ENCODE measurements around the gene MAGEA6. TPM values are rescaled to one million over a fixed set of nuclear protein-coding genes. Genes with fewer than 3 reads are reported as not detected.

MAGEA6 gene
- total and polyA plus RNA-seq, 2 donors (not counting 3 experiments of a cell fraction or from before 2014, with no cell fraction given): not detected

DNA sequence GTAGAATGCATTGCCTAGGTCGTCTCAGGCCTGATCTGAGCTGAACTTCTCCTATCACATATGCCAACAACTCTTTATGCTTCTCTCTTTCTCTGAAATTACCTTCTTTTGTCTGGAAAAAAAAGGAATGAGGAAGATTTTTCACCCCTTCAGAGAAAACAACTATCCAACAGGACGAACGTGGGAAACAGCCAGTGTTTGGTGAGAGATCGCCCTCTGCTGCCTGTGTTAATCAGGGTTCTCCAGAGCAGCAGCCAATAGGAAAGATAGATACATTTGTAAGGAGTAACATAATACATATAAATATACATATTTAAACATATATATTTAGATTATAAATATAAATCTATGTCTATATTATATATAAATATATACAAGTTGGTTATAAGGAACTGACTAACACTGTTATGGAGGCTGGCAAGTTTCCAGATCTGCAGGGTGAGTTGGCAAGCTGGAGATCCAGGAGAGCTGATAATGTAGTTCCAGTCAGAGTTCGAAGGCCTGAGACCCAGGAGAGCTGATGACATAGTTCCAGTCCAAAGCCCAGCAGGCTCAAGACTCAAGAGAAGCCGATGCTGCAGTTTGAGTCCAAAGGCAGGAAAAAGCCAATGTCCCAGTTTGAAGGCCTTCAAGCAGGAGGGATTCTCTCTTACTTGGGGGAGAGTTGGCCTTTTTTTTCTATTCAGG is 47.7 kb upstream of the MAGEA6 start:
- Histone ChIP-seq H3K79me2 (ENCODE audit: control insufficient read depth, insufficient read depth, low read length) (no peaks in the 10 kb centered on the region), H3K4me1 (ENCODE audit: control insufficient read depth, extremely low read depth, insufficient read depth, low read length) (no peaks in the 10 kb centered on the region), H3K9ac (replicated peaks; ENCODE audit: extremely low read depth, insufficient read depth, low read length) (no peak overlapping the region), H3K4me3 (replicated peaks in 1 of 3; ENCODE audit: insufficient read depth in 1 of 3, low read depth in 1 of 3, low read length in 3 of 3) (no peak overlapping the region), H3K9me1 (replicated peaks; ENCODE audit: control insufficient read depth, extremely low read depth, insufficient read depth, low read length) (no peaks in the 10 kb centered on the region), H3K27ac (ENCODE audit: insufficient read depth, low read depth, low read length) (no peak overlapping the region), H2AFZ (ENCODE audit: low read depth, low read length) (peak overlapping the region; percentile 48), H3K27me3 (ENCODE audit: control insufficient read depth in 2 of 2, insufficient read depth in 2 of 2, low read length in 2 of 2) (no peaks in the 10 kb centered on the region), H4K20me1 (replicated peaks; ENCODE audit: control insufficient read depth, extremely low read depth, insufficient read depth, low read length) (no peaks in the 10 kb centered on the region), H3K36me3 (ENCODE audit: control insufficient read depth in 2 of 2, extremely low read depth in 1 of 2, insufficient read depth in 2 of 2, low read length in 2 of 2) (no peaks in the 10 kb centered on the region), H3K4me2 (ENCODE audit: insufficient read depth, low read length) (no peak overlapping the region), H3K9me3 (replicated peaks; ENCODE audit: control insufficient read depth, insufficient read depth, low read length) (no peaks in the 10 kb centered on the region)
- DNase-seq (ENCODE audit: low read depth, low spot score) (peak; percentile 44), FAIRE-seq (peak; percentile 87)
- intact Hi-C loops (cut with micrococcal nuclease) (loop anchor here (1.0 to 5.0 kb wide), 4 partner anchors 174 to 1665 kb away; no protein-coding TSS in a partner anchor), dilution Hi-C loops (cut with MboI; ENCODE audit: extremely low pct_ligation_motif_present, low sequenced_read_pairs) (no loop called here)
- CTCF ChIA-PET: interaction anchor here (1.0 to 4.4 kb wide), 4 partner anchors 175 to 1665 kb away, joined by 4 to 19 read pairs (median 4); no protein-coding TSS in a partner anchor
- POLR2A ChIA-PET: no interaction called here
- TF ChIP-seq JUN (IDR thresholded peaks at IDR 0.05; ENCODE audit: borderline replicate concordance, insufficient read depth, insufficient read length, low read depth) (no peak), CTCF (IDR thresholded peaks at IDR 0.05; ENCODE audit: extremely low read depth in 1 of 2, insufficient read depth in 1 of 2, low read depth in 1 of 2, low read length in 2 of 2) (peak; percentile 34 to 36), MYC (IDR thresholded peaks at IDR 0.05; ENCODE audit: low read depth, low read length) (no peak), FOS (IDR thresholded peaks at IDR 0.05; ENCODE audit: borderline replicate concordance, insufficient read depth, low read length) (no peak), MAX (IDR thresholded peaks at IDR 0.05; ENCODE audit: insufficient read depth, insufficient read length) (no peak), EZH2 (IDR thresholded peaks at IDR 0.05; ENCODE audit: borderline replicate concordance, low read depth, low read length, severe bottlenecking) (no peak), POLR2AphosphoS5 (IDR thresholded peaks at IDR 0.05; ENCODE audit: insufficient read depth, low read depth, low read length) (no peak), GATA2 (IDR thresholded peaks at IDR 0.05; ENCODE audit: insufficient read depth, insufficient read length, low read depth, low read length) (peak; percentile 48), POLR2A (IDR thresholded peaks at IDR 0.05; ENCODE audit: low read depth, low read length) (no peak)
- BruUV-seq (replicated peaks): no TSS peak

Measured in endothelial cell of umbilical vein (primary cell).